IPS-11a (cell line): ENCODE data around the gene KCNJ16.
"Not testable (repeated sequence)": the region's sequence is repeated elsewhere in the genome, so short reads cannot be mapped to it uniquely, and the experiment has no call there.

Experiments used
- H3K4me3 ChIP-seq: one replicate; pipeline ENCODE4 v1.5.1; 2013; ENCODE audit warnings: low read depth, low read length, control low read depth

KCNJ16 gene

DNA sequence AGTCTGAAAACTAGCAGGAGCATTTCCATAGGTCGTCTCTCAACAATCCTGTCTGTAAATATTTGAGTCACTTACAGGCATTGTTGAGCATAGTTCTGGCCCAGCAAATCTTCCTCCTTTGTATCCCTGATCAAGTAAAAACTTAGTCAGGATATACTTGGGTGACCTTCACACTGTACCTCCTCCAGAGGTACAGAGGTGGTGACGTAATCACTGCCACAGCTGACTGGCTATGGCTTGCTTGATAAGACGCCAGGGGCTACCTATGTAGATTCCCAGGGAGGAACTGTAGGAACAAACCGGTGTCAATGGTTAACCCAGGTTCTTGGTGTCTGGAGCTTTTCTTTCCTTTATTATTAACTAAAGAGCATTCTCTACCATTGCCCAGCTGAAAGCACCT, at the start of gene KCNJ16:
KCNJ16 (plus strand) TSS at position 270 of the 400 bp plus-strand sequence. CDS start 56,863 bp downstream, outside the sequence.
- H3K4me3 ChIP-seq, result no peak within 1 kb of the TSS

- no peak overlapping the region for H3K4me3 ChIP-seq
Measured at GRCh38 chr17:70028397-70028796, 46.6 kb upstream of the KCNJ16 start.

DNA sequence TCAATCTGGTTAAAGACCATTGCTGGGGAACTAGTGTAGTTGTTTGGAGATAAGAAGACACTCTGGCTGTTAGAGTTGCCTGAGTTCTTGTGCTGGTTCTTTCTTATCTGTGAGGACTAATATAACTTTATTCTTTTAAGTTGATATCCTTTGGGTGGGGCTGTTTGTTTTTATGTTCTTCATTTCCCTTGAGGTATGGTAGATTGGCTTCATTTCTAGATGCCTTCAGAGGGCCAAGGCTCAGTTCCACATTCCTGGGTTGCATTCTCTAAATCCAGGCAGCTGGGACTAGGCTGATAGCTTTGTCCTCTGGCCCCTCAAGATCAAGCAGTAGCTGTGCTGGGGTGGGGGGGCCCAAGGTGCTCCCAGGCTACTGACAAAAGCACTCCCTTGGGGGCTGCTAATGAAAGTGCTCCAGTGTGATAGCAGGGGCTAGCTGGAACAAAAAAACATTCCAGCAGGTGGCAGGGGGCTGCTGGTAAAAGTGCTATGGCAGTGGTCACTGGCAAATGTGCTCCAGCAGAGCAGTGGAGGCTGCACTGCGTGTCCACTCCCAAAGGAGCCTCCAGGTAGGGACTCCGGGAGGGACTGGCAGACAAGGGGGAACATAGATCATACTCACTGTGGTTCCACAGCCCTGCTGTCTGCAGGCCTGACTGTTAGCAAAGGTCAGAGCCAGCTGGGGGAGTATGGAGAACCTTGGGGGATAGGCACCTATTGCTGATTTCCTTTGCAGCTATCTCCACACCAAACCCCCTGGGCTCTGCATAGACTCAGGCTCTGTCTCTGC, 45.9 kb upstream of the KCNJ16 start:
- no peak overlapping the region for H3K4me3 ChIP-seq

GRCh38 chr17:70030371-70030770, 44.7 kb upstream of the KCNJ16 start:
- H3K4me3 ChIP-seq, result no peak overlapping the region

DNA sequence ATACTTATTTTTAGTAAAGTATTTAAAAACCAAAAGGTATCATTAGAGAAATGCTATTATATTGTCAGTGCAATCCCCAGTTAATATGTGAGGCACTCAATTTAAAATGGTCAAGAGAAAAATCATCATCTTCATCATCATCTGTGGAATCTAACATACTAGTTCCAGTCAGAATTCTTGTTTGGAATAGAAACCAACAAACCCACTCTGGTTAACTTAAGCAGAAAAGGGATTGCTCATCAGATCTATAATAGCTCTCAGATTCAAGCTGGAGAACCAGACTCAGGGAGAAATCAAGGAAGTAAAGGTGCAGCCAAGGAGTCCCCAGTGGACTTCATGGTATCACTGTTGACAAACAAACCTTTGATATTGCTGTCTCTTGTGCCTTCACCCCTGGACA, 43.7 kb upstream of the KCNJ16 start:
- H3K4me3 ChIP-seq, result no peak overlapping the region

DNA sequence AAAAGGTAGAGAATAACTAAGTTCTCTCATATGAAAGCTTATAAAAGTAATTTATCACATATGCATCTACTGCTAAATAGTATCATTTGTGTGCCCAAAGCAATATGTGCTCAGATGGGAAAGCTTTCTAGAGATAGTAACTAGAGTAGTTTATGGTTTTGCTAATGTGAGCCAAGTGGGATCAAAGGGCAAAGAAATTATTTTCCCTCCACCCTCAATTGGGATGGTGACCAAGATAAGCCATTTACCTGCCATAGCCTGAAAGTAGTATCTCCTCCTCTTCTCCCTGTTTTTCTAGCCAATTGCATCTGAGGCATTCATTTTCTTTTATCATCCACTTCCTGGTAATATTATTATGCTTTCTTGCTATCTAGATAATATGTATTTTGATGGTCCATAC, 41.9 kb upstream of the KCNJ16 start:
- H3K4me3 ChIP-seq, result no peak overlapping the region

DNA sequence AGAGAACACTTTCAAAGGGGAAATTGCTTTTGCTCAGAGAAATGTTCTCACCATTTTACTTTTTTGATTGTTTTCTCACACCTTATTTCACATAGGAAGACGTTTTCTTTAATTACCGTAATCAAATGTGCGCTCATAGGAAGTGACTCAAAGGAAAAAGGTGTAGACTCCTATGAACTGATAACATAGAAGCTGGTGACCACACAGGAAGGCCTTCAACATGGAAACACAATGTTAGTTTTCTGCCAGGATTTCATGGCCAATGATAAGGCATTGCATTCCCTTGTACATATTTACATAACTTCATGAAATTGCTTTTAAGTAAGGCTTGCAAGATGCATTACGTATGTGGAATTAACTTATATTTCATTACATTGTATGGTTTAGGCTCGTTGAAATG, 40.9 kb upstream of the KCNJ16 start:
- H3K4me3 ChIP-seq, result no peak overlapping the region

DNA sequence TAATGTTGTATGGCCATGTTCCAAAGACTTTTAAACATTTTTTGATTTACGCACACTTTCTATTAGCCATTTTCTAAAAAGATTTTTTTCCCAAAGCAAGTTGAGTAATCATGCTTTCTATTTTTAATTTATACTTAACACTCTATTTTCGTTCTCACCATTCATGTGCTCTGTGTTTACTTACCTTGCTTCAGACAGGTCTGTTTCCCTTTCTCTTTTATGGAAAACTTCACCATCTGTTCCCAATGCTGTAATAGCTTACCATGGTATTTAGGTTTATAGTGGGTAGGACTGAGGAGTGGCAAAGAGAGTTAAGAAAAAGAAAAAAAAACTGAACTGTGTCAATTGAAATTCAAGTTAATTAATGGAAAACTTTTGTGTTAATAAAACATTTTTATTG, 37.5 kb upstream of the KCNJ16 start:
- no peak overlapping the region for H3K4me3 ChIP-seq

DNA sequence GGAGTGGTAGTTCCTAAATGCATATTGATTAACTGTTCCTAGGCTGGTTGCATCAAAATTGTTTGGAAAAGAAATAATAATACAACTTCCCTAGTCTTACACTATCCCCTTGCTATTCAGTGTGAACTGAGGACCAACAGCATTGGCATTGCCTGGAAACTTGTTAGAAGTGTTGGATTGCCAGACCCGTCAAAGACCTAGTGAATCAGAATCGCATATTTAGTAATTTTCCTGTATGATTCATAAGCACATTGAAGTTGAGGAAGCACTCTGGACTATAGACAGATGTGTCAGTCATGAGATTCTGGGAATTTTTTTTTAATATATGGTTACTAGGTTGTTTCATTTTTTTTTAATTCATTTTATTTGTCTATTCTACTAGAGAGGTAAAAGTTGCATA, 34.7 kb upstream of the KCNJ16 start:
- no peak overlapping the region for H3K4me3 ChIP-seq

- H3K4me3 ChIP-seq, result no peak overlapping the region
Measured at GRCh38 chr17:70041061-70041460, 34.0 kb upstream of the KCNJ16 start.

DNA sequence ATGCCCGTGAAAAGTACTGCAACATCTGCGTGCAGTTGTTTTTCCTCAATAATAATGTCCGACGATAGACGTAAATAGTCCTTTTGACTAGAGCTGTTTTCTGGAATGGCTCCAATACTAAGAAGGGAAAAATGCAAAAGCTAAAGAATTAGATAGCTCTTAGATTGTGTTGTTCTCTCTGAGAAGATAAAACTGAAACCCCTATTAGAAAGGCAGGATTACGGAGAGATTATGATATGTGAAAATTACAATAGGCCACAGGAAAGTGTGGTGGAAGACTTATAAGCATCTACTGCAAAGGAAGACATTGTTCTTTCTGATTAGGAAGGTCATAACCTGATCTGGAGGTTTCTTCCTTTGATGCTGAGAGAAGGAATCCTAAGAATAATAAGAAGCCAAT, 33.5 kb upstream of the KCNJ16 start:
- H3K4me3 ChIP-seq, result no peak overlapping the region

DNA sequence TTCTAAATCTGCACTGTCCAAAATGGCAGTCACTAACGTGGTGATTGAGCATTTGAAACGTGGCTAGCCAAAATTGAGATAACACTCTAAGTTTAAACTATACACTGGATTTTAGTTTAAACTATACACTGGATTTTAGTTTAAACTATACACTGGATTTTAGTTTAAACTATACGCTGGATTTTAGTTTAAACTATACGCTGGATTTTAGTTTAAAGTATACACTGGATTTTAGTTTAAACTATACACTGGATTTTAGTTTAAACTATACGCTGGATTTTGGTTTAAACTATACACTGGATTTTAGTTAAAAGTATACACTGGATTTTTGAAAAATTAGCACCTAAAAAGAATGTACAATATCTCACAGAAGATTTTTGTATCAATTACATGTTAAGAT, 29.2 kb upstream of the KCNJ16 start:
- not testable (repeated sequence) for H3K4me3 ChIP-seq

DNA sequence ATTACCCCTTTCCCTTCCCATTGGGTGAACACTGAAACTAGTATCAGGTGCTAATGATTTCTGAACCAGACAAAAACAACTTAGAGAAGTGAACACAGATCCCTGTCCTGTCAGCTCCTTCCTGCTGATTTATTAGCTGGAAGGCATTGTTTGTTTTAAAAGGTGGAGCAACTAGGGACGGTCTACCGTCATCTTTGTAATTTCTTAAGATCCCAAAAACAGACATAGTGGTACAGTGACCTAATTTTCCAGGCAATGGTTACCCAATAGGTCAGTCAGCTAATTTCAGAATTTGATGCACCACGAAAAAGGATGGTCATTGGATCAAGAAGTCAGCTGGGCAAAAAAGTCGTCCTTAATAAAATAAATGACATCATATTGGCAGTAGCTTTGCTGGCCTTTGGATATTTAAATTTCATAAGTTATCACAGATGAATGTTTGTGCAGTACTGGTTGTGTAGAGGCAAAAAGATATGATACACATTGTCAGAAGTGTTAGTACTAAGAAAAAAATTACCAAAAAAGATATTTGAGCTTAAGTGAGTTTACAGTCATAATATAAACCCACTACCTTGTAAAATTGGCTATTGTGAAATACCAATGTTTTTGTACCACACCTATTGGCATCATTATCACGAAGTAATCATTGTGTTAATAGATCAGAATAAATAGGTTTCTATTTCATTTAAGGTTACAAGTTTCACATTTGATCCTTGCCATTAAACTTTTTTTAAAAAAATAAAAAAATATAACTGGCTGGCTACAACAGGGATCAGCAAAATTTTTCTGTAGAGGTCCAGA, 27.2 kb upstream of the KCNJ16 start:
- H3K4me3 ChIP-seq, result no peak overlapping the region

DNA sequence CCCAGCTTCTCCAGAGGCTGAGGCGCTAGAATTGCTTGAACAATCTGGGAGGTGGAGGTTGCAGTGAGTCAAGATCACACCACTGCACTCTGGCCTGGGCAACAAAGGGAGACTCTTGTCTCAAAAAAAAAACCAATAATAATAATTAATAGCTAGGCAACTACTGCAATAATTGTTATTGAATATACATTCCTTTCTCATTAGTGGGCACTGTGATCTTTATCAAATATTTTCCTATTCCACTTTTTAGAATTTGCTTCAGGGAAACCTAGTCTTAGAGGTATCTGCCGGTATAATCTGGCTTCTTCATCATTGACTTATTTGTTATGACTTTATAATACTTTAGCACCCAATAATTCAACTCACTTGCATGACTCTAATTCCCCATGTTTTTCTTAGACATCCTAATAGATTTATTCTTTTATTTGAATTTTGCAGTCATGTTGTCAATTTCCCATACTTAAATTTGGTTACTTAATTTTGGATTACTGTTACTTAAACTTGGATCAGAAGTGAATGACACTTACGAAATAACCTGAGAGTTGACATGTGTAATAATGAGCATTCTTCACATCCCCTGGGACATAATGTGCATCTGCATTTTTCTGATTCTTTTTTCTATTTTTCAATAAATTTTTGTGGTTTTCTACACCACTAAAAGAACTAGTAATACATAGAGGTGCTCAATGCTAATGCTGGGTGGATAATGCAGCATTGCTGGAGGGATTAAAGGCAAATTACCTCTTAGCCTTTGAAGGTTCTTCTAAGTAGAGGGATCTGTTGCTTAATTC, 25.0 kb upstream of the KCNJ16 start:
- no peak overlapping the region for H3K4me3 ChIP-seq

- no peak overlapping the region for H3K4me3 ChIP-seq
Measured at GRCh38 chr17:70050931-70051330, 24.1 kb upstream of the KCNJ16 start.

DNA sequence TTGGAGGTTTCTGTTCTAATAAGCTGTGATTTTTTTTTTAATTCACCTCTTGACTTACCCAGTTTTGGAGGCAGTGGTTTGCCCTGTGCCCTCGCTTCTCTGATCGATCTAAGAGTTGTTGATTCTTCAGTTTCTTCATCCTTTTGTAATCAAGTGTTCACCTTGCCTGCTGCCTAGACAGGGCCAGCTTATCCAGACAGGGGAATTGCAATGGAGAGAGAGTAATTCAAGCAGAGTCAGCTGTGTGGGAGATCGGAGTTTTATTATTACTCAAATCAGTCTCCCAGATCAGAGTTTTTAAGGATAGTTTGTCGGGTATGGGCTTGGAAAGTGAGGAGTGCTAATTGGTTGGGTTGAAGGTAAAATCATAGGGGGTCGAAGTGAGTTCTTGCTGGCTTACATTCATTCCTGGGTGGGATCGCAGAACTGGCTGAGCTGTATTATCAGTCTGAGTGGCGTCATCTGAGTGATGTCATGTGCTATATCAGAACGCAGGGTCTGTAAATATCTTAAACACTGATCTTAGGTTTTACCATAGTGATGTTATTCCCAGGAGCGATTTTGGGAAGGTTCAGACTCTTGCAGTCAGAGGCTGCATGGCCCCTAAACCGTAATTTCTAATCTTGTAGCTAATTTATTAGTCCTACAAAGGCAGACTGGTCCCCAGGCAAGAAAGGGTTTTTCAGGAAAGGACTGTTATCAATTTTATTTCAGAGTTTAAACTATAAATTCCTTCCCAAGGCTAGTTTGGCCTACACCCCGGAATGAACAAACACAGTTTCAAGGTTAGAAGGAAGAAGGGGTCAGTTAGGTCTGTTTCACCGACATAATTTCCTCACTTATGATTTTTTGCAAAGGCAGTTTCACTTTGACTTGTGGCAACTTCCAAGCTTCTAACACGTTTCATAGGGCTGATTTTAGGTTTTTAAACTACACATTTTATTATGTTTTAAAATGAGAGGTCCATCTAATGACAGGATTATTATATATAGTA, 21.5 kb upstream of the KCNJ16 start:
- H3K4me3 ChIP-seq, result no peak overlapping the region

- H3K4me3 ChIP-seq, result no peak overlapping the region
Measured at GRCh38 chr17:70055000-70055399, 20.0 kb upstream of the KCNJ16 start.

GRCh38 chr17:70059071-70059470, 16.0 kb upstream of the KCNJ16 start:
- no peak overlapping the region for H3K4me3 ChIP-seq

- no peak overlapping the region for H3K4me3 ChIP-seq
Measured at GRCh38 chr17:70059649-70060048, 15.4 kb upstream of the KCNJ16 start.

- H3K4me3 ChIP-seq, result no peak overlapping the region
Measured at GRCh38 chr17:70060415-70060814, 14.6 kb upstream of the KCNJ16 start.
